ENCODE data around the gene S100A7.
"Not testable (repeated sequence)": the region's sequence is repeated elsewhere in the genome, so short reads cannot be mapped to it uniquely, and the experiment has no call there.

S100A7 gene

DNA sequence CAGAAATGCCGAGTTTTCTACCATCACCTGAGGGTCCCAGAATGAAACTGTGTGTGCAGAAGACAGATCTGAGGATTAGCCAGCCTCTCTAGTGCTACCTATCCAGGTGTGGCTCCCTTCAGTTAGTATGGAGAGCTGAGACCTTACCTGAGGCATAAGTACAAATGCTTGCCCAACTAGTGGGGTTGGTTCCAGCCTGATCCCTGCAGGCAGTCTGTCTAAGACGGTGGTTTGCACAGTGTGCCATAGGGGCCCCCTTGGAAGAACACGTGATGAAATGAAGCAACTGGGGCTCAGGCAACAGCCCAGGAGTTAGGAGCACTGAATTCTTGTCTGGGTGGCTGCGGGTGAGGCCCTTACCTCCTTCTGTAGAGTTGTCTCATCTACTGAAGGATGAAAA, 28.5 kb downstream of the S100A7 start:
- in situ Hi-C loops (cut with HindIII; ENCODE audit: low sequenced_read_pairs) = no loop called here

DNA sequence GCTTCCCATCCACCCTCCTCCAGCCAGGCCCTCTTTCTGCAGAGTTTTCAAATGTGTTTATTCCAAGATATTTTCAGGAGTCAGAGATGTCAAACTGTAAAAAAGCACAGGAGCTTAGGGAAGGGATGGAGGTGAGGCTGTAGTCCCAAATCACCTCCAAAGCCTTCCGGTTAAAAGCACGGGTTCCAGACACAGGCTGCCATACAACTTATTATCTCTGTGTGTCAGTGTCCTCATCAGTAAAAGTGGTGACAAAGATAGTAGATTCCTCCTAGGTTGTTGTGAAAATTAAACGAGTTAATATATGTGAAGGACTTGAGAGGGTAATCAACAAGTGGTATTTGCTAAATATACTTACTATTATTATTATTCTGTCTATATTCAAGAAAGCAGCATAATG, 29.0 kb downstream of the S100A7 start:
- in situ Hi-C loops (cut with HindIII; ENCODE audit: low sequenced_read_pairs) = no loop called here

DNA sequence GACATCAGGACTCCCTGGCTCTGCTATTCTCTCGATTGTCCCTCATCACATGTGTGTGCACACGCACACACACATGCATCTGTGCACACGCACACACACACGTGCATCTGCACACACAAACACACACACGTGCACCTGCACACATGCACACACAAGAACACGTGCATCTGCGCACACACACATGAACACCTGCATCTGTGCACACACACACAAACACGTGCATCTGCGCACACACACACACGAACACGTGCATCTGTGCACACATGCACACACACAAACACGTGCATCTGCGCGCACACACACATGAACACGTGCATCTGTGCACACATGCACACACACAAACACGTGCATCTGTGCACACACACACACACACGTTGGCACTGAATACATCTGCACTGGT, 29.4 kb downstream of the S100A7 start:
- in situ Hi-C loops (cut with HindIII; ENCODE audit: low sequenced_read_pairs) = no loop called here

DNA sequence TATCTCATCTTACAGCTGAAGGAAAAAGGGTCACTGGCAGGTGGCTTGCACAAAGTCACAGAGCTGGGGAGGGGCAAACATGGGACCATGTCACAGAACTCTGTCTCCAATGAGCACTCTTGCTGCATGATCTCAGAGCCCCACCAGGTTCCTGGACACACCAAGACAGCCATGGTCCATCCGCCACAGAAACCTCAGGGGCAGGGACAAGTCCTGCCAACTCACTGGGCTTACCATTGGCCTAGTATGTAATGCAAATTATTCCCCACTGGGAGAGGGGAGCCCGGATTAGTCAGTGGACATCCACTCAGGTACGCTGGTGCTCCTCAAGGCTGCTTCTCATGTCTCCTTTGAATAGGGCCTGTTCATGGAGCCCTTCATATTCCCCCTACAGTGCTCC, 29.9 kb downstream of the S100A7 start:
- in situ Hi-C loops (cut with HindIII; ENCODE audit: low sequenced_read_pairs) = no loop called here

DNA sequence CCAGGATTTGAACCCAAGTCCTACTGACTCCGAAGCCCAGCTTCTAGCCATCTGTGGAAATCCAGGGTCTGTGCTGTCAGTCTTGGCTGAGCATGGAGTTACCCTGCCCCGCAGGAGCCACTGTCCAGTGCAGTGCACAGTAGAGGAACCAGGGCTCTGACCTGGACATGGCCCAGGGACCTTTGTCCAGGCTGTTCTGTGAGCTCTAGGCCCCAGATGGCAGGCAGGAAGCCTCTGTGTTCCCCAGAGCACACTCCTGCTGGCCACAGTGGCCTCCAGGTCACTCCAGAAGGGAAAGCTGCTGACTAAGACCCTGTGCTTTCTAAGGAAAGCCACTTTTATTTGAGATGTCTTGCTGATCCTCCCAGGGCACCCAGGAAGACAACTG, 30.3 kb downstream of the S100A7 start:
- in situ Hi-C loops (cut with HindIII; ENCODE audit: low sequenced_read_pairs) = no loop called here

DNA sequence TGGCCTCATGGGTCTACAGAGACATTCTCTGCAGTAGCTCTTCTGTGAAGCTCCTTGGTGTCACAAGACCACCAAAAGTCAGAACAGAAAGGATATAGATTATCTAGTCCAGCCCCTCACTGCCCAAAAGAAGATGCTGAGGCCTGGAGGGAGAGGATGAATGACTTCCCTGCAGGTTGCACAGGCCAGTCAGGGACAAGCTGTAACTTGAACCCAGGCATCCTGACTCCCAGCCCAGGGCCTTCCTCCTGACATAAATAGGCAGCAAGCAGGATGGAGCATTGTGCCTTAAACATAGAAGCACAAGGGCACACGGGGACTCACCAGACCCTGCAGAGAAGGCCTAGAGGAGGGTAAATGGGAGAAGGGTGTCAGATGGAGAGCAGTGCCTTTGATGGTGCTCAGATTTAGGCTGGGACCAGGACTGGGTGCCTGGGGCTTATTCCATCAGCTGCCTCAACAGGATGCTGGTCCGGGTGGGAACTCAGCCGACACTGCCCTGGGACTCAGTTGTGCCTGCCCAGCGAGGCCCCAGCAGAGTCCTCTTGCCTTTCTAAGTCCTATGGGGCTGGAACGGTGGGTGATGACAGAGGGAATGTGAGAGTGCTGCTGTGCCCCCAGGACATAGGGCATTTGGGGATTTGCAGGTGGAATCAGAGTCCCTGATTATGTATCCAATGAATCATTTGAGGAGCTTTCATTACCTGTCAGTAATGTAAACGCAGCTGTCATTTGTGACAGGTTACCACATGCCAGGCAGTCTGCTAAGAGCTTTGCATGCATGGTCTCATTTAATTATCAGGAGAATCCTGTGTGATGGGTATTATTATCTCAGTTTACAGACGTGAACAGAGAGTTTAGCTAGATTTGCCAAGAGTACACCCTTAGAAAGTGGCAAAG, 30.9 kb downstream of the S100A7 start:
- in situ Hi-C loops (cut with HindIII; ENCODE audit: low sequenced_read_pairs) = no loop called here

DNA sequence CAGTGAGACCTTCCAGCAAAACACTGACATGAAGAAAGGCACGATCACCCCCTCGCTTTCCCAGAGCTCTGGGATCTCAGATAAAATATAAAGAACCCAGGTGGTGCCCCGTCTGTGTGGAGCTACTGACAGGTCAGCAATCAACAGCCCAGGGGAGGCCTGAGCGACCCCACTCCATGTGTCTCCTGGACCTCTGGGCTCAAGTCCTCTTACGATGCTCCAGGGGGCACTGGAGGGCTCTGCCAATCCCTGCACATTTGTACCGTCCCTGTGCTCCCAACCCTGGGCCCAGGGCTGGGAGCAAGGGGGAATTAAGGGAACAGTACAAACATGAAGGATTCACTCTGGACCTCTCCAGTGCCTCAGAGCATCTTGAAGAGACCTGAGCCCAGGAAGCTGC, 31.7 kb downstream of the S100A7 start:
- in situ Hi-C loops (cut with HindIII; ENCODE audit: low sequenced_read_pairs) = no loop called here

DNA sequence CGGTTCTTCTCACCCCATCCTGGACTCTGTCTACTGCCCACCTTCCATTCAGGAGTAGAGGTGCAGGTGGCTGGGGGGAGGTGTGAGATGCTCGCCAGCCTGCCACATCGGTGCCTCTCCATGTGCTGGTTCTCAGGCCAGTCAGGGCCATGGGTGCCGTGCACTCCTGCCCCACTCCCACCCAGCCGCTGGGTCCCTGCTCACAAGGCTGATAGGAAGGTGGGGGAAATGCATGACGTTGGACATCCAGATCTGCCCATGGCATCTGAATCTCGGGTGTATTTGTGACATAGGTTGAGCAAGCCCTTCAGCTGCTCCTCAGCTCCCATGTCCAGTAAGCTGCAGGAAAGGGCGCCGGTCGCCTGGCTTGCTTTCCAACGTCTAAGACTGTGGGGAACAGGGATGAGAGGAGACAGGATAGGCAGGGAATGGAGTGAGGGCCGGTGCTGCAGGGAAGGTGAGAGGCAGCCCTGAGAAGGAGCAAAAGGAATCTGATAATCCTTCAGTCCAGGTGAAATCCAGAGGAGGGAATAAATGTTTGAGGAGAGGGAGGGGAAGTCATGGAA, 32.3 kb downstream of the S100A7 start:
- in situ Hi-C loops (cut with HindIII; ENCODE audit: low sequenced_read_pairs) = no loop called here

DNA sequence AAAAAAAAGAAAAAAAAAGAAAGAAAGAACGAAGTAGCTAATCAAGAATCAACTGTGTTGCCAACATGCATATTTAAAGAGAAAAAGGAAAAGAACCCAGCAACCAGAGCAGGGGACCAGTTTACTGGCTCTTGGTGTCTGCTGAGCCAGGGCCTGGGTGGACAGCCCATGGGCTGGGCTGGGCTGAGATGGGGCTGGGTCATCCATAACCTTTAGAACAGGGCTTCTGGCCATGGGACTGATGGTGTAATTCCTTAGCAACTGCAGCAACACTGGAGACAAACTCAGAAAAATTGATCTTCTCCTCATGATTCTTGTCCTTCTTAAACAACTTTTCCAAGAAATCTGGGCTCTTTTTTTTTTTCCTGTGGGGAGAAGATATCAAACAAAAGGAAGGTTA, 33.6 kb downstream of the S100A7 start:
- in situ Hi-C loops (cut with HindIII; ENCODE audit: low sequenced_read_pairs) = no loop called here

DNA sequence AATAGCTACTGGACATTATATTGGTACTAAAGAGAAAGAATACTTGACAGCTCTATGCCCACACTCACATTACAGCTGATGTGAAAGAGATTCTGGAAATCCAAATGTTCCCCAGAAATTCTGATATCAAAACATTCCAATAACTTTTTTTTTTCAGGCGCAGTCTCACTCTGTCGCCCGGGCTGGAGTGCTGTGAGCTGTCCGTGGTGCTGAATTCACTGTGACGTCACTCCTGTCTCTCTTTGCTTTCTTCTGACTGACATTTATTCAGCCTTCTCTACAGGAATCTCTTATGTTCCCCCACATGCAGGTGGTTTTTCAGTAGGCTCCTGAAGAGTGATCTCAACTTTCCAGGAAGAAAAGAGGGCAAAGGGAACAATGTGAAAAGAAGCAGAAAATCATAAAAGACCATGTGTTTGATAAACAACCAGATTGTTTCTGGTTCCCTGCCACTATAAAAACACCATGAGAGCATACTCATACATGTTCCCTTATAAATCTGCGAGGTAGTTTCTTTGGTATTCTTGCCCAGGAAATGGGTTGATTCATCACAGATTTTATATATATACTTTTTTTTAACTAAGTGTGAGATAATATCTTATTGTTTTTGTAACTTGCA, 37.9 kb downstream of the S100A7 start:
- in situ Hi-C loops (cut with HindIII; ENCODE audit: low sequenced_read_pairs) = no loop called here

DNA sequence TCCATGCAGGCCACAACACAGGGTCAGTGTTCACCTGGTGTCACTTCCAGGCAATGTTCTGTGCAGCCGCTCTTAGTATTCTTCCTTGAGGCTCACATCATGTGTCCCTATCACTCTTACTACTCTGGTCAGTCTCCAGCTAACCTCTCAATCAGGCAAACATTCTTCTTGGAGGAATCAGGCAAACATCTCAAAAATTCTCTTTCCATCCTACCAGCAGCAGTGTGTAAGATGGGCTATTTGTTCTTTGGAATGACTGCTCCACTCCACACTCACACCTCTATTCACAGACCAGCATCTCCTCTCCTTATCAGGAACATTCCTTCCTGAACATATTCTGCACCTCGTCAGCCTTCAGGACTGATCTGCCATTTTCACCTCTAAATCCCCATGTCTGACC, 40.1 kb downstream of the S100A7 start:
- in situ Hi-C loops (cut with HindIII; ENCODE audit: low sequenced_read_pairs) = no loop called here

DNA sequence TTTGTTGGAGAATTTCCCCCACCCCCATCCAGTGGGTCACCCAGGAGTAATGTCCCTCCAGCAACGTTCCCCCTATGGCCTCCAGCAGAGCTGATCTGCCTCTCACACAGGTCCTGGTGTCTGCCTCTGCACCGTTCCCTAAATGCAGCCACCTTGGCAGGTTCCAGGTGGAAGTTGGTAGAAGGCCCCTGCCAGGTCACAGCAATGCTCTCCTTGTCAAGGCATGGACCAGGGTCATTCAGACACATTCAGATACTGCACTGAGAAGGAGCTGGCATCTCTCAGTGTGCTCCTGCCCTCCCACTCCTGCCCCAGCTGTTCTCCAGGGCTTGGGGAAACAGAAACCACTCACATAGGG, 41.0 kb downstream of the S100A7 start:
- in situ Hi-C loops (cut with HindIII; ENCODE audit: low sequenced_read_pairs) = not testable (repeated sequence)

DNA sequence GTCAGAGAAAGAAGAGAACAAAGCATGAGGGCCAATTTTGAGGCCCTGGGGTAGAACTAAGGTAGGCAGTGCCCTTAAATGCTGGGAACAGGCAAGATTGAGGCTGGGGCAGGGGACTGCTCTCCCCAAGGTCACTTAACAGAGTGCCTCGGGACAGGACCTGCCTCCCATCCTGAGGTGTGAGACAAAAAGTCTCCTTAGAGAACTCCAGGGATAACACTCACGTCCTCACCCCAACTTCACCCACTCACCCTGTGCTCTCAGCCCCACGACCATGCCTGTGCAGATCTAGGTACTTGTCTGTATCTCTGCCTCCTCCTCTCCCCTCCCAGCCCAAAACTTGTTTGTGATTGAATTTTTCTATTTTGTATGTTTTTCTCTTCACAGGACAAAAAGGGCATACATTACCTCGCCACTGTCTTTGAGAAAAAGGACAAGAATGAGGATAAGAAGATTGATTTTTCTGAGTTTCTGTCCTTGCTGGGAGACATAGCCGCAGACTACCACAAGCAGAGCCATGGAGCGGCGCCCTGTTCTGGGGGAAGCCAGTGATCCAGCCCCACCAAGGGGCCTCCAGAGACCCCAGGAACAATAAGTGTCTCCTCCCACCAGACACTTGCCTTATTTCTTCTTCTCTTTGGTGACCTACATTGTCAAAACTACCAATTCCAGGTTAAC, 41.6 kb downstream of the S100A7 start:
- in situ Hi-C loops (cut with HindIII; ENCODE audit: low sequenced_read_pairs) = not testable (repeated sequence)

DNA sequence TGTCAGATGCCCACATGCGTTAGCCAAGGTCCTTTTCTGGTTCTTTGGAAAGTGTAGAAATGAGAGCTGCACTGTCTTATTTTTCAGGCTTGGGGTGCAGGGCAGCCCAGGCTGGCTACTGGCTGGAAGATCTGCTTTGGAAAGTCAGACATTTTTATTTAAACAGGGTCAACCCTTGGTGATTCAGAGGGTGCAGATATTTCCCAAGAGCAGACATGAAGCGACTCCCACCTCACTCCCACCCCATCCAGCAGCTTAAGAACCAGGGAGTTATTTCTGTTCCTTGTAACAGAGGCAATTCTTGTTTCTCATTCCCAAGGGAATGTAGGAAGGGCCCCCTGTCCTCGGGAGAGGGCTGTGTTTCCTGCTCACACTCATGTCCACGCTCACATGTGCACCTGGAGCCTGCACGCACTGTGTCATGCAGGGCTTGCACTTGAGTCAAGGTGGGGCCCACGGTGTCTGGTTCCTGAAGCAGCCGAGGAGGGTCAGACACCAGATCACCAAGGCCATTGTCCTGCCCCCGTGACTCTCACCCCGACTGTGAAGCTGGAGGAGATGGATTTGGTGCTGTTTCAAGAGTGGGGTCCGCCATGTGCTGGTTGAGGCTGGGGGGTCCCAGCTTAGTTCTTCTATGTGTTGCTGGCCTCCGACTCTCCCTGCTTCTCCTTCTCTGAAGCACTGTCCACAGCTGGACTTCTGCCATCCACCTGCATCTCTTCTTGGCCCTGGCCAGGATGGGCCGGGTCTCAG, 43.1 kb downstream of the S100A7 start:
- in situ Hi-C loops (cut with HindIII; ENCODE audit: low sequenced_read_pairs) = no loop called here

DNA sequence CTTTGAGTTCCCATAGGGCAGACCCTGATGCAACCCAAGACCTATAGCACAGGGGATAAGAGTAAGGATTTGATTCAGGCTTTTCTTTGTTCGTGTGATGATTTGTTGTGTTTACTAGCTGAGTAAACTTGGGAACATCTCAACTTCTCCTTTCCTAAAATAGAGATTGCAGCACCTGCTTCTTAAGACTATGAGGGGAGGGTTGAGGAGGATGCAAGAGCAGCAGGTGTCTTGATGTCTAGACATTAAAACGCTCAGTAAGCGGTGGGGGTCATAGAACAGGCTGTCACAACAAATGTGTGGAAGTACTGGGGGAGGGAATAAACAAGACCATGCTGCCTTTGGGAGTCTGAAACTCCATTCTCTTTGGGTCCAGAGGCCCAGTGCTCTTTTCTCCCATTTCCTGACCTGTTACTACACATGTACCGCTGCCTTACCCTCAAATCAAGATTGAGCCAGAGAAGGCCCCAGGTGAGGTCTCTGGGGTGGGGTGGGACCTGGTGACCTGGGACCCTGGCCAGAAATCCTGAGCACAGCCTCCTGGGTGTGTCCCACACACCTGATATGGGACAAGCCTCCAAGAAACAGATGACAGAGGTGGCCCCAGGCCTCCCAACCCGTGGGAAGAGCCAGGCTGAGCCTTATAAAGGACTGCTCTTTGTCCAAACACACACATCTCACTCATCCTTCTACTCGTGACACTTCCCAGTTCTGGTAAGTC, 44.4 kb downstream of the S100A7 start, which contains the start of gene S100A7A:
Gene S100A7A (plus strand): TSS at position 671 of the 721 bp plus-strand sequence. CDS start 1,563 bp downstream, outside the sequence.
- in situ Hi-C loops (cut with HindIII; ENCODE audit: low sequenced_read_pairs) = no loop called here

DNA sequence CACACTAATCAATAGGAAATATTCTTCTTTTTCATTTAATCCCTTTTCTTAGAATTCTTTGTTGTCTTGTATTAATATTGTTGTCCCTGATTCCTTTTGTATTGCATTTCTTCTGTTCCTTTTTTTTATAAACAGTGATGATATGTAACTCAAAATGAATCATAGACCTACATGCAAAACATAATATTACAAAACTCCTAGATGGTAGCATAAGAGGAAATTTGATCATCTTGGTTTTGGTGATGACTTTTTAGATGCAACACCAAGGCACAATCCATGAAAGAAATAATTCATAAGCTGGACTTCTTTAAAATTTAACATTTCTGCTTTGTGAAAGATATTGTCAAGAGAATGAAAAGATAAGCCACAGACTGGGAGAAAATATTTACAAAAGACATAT, 46.5 kb downstream of the S100A7 start:
- in situ Hi-C loops (cut with HindIII; ENCODE audit: low sequenced_read_pairs) = not testable (repeated sequence)
